ENCODE data around the gene MAP6. TPM values are rescaled to one million over a fixed set of nuclear protein-coding genes. Genes with fewer than 3 reads are reported as not detected.

The MAP6 gene
- total and polyA plus RNA-seq, 10 donors: 1.3 to 9.0 (median 2.3) TPM

- Histone ChIP-seq H3K9me3 (no peaks in the 10 kb centered on the region), H3K27ac (peak overlapping the region; percentile 76 to 95 (median 90)), H3K36me3 (no peaks in the 10 kb centered on the region), H3K4me1 (peaks cover 5 to 46% (median 30%) of the 10 kb centered on the region in 6 donors), H3K27me3 (replicated peaks in 1 of 7) (peaks cover 0 to 27% (median 0%) of the 10 kb centered on the region in 7 donors), H3K4me3 (peak overlapping the region in 6 of 8 donors; percentile 50 to 84 (median 59))
- TF ChIP-seq, protein P1, sequence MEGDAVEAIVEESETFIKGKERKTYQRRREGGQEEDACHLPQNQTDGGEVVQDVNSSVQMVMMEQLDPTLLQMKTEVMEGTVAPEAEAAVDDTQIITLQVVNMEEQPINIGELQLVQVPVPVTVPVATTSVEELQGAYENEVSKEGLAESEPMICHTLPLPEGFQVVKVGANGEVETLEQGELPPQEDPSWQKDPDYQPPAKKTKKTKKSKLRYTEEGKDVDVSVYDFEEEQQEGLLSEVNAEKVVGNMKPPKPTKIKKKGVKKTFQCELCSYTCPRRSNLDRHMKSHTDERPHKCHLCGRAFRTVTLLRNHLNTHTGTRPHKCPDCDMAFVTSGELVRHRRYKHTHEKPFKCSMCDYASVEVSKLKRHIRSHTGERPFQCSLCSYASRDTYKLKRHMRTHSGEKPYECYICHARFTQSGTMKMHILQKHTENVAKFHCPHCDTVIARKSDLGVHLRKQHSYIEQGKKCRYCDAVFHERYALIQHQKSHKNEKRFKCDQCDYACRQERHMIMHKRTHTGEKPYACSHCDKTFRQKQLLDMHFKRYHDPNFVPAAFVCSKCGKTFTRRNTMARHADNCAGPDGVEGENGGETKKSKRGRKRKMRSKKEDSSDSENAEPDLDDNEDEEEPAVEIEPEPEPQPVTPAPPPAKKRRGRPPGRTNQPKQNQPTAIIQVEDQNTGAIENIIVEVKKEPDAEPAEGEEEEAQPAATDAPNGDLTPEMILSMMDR (IDR thresholded peaks at IDR 0.05 in 8 of 11, conservative IDR thresholded peaks at IDR 0.05 in 3 of 11): no peak
- TF ChIP-seq POLR2AphosphoS5 (IDR thresholded peaks at IDR 0.05): no peak
- TF ChIP-seq POLR2A (IDR thresholded peaks at IDR 0.05): no peak
- no peak for DNase-seq
- 10 to 22% (median 12%) methylated on average over 4 of the region's 4 CpGs for WGBS, 5 donors
- intact Hi-C loops (cut with DNase I; ENCODE audit: low total_unique reads): no loop called here
Observed at GRCh38 chr11:75582506-75582894, 86.3 kb downstream of the MAP6 start.

GRCh38 chr11:75579841-75580240, 89.0 kb downstream of the MAP6 start:
- no peak overlapping the region for H3K4me3 ChIP-seq
- peaks cover 0 to 27% (median 0%) of the 10 kb centered on the region in 7 donors for H3K27me3 ChIP-seq (replicated peaks in 1 of 7)
- DNase-seq: no peak
- no peak for TF ChIP-seq POLR2A (IDR thresholded peaks at IDR 0.05)
- H3K4me1 ChIP-seq: peaks cover 10 to 65% (median 49%) of the 10 kb centered on the region in 6 donors
- intact Hi-C loops (cut with DNase I; ENCODE audit: low total_unique reads): no loop called here
- H3K27ac ChIP-seq: peak overlapping the region in 1 of 8 donors; percentile 16
- H3K36me3 ChIP-seq: no peaks in the 10 kb centered on the region
- no peaks in the 10 kb centered on the region for H3K9me3 ChIP-seq
- WGBS, 5 donors: 38 to 70% (median 67%) methylated on average over 1 of the region's 1 CpG

DNA sequence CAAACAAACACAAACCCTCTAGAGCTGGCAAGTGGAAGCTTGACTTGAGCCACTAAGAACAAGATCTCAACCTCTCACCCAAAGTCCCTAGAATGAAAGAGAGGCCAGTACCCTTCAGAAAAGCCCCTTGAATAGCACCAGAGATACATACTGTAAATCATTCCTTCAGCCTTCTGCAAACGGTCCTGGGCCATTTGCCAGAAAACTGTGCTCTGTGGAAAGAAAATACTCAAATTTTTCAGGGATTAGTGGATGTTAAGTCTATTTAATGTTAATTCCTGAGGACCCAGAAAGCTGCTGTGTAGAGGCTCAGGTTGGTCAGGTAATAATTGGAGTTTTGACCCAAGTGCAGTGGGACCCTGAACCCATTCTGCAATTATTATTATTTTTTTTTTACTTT, 89.9 kb downstream of the MAP6 start:
- WGBS, 5 donors: 17 to 38% (median 22%) methylated on average over 1 of the region's 1 CpG
- Histone ChIP-seq H3K27ac (peak overlapping the region in 1 of 8 donors; percentile 16), H3K27me3 (replicated peaks in 1 of 7) (peaks cover 0 to 23% (median 0%) of the 10 kb centered on the region in 7 donors), H3K36me3 (peaks cover 0 to 2% (median under 1%) of the 10 kb centered on the region in 6 donors), H3K9me3 (no peaks in the 10 kb centered on the region), H3K4me1 (peaks cover 5 to 64% (median 43%) of the 10 kb centered on the region in 6 donors), H3K4me3 (no peak overlapping the region)
- TF ChIP-seq POLR2A (IDR thresholded peaks at IDR 0.05) (no peak), POLR2AphosphoS5 (IDR thresholded peaks at IDR 0.05) (no peak)
- TF ChIP-seq, protein P1 (IDR thresholded peaks at IDR 0.05 in 8 of 11, conservative IDR thresholded peaks at IDR 0.05 in 3 of 11): no peak
- intact Hi-C loops (cut with DNase I; ENCODE audit: low total_unique reads): no loop called here
- DNase-seq: no peak

DNA sequence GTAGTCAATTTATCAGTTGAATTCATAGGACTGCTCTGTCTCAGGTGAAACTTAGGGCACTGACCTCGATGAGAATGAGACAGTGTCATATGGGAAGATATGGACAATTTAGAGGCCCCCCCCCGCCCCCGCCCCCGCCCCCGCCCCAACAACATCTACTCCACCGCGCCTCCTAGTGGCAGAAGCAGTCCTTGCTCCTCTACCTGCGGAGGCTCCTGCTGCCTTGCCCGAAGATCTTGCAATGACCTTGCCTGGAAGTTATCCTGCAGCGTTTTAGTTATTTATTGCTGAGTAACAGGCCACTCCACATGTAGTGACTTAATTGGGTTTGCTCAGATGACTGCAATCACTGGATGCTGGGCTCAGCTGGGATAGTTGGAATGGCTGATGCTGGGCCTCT, 91.6 kb downstream of the MAP6 start:
- TF ChIP-seq, protein P1 (IDR thresholded peaks at IDR 0.05 in 8 of 11, conservative IDR thresholded peaks at IDR 0.05 in 3 of 11): peak in 8 of 11 experiments; percentile 17 to 70 (median 62)
- no peak for TF ChIP-seq POLR2A (IDR thresholded peaks at IDR 0.05)
- WGBS, 5 donors: 22 to 28% (median 23%) methylated on average over 2 to 10 of the region's 10 CpGs
- H3K27ac ChIP-seq: peak overlapping the region in 4 of 8 donors; percentile 36 to 59 (median 55)
- H3K4me3 ChIP-seq: no peak overlapping the region
- H3K9me3 ChIP-seq: no peaks in the 10 kb centered on the region
- peaks cover 0 to 7% (median 0%) of the 10 kb centered on the region in 7 donors for H3K27me3 ChIP-seq (replicated peaks in 1 of 7)
- intact Hi-C loops (cut with DNase I; ENCODE audit: low total_unique reads): no loop called here
- H3K4me1 ChIP-seq: peaks cover 5 to 46% (median 27%) of the 10 kb centered on the region in 6 donors
- peaks cover 0 to 20% (median 14%) of the 10 kb centered on the region in 6 donors for H3K36me3 ChIP-seq
- no peak for DNase-seq

Data from spleen (tissue), 11 donors.